Globus pallidus (tissue), 1 donor: ENCODE measurements around the gene ALS2.
"Not testable (repeated sequence)": the region's sequence is repeated elsewhere in the genome, so short reads cannot be mapped to it uniquely, and the experiment has no call there.

Experiments used
- DNase-seq: peaks from one replicate; pipeline ENCODE4 v3.0.0-alpha.2; 2015; ENCODE audit warnings: low spot score

ALS2 gene

GRCh38 chr2:201780674-201781493 lies at the start of gene ALS2:
Gene ALS2 (minus strand): TSS chr2:201780933. CDS start chr2:201768885, 12,048 bp downstream.
- peak; percentile 95 for DNase-seq

GRCh38 chr2:201828220-201828619 lies 47.5 kb upstream of the ALS2 start:
- no peak for DNase-seq

GRCh38 chr2:201827621-201828020 lies 46.9 kb upstream of the ALS2 start:
- no peak for DNase-seq

GRCh38 chr2:201824212-201824611 lies 43.5 kb upstream of the ALS2 start:
- DNase-seq, result no peak

- no peak for DNase-seq
These were observed 40.3 kb upstream of the ALS2 start for GRCh38 chr2:201821080-201821479.

- DNase-seq, result no peak
These were observed 39.8 kb upstream of the ALS2 start for GRCh38 chr2:201820383-201821007.

GRCh38 chr2:201816657-201817575 lies 36.2 kb upstream of the ALS2 start:
- no peak for DNase-seq

GRCh38 chr2:201813996-201814760 lies 33.4 kb upstream of the ALS2 start:
- no peak for DNase-seq

GRCh38 chr2:201810604-201811003 lies 29.9 kb upstream of the ALS2 start:
- DNase-seq, result not testable (repeated sequence)

GRCh38 chr2:201809633-201810032 lies 28.9 kb upstream of the ALS2 start:
- no peak for DNase-seq

- no peak for DNase-seq
These were observed 27.3 kb upstream of the ALS2 start for GRCh38 chr2:201808027-201808426.

- DNase-seq, result no peak
These were observed 26.8 kb upstream of the ALS2 start for GRCh38 chr2:201807452-201807999.

- DNase-seq, result no peak
These were observed 25.9 kb upstream of the ALS2 start, which contains the start of gene CDK15 for GRCh38 chr2:201806442-201807170. Gene CDK15 (plus strand): TSS chr2:201806537. CDS start chr2:201806665, 128 bp downstream.

- not testable (repeated sequence) for DNase-seq
These were observed 18.2 kb upstream of the ALS2 start for GRCh38 chr2:201798914-201799285.

GRCh38 chr2:201798252-201798913 lies 17.6 kb upstream of the ALS2 start:
- DNase-seq, result no peak

GRCh38 chr2:201797175-201797840 lies 16.6 kb upstream of the ALS2 start:
- no peak for DNase-seq

GRCh38 chr2:201796478-201796865 lies 15.7 kb upstream of the ALS2 start:
- no peak for DNase-seq

- peak; percentile 14 for DNase-seq
These were observed 15.1 kb upstream of the ALS2 start for GRCh38 chr2:201795607-201796477.
